Liver (tissue), 9 donors: Measurements from ENCODE around the gene DBI. TPM values are rescaled to one million over a fixed set of nuclear protein-coding genes. Genes with fewer than 3 reads are reported as not detected.

Source experiments
- DNase-seq: peaks from one replicate; pipeline ENCODE4 v3.0.0-alpha.2; 2017; ENCODE audit warnings: low spot score
- H3K27ac ChIP-seq, 2 donors: one replicate each; pipeline ENCODE4 v1.7.0; 2013; ENCODE audit warnings: inconsistent platforms in 2 of 2, low read length in 2 of 2, control low read depth in 1 of 2, low read depth in 1 of 2, mild to moderate bottlenecking in 1 of 2
- H3K27me3 ChIP-seq, 4 donors: one replicate each; pipeline versions ENCODE4 v1.6.1 to v1.7.0; 2013; ENCODE audit warnings: low read length in 3 of 4, inconsistent platforms in 1 of 4, mild to moderate bottlenecking in 1 of 4, moderate library complexity in 1 of 4; ENCODE audit not compliant: control insufficient read depth in 4 of 4, insufficient read depth in 4 of 4
- H3K36me3 ChIP-seq, 4 donors: one replicate each; pipeline versions ENCODE4 v1.6.1 to v1.7.0; 2013; ENCODE audit warnings: low read length in 3 of 4, mild to moderate bottlenecking in 3 of 4, low read depth in 1 of 4, moderate library complexity in 1 of 4; ENCODE audit not compliant: control insufficient read depth in 4 of 4, insufficient read depth in 3 of 4
- H3K4me1 ChIP-seq, 4 donors: one replicate each; pipeline versions ENCODE4 v1.6.1 to v1.7.0; 2013; ENCODE audit warnings: low read length in 3 of 4, mild to moderate bottlenecking in 3 of 4, moderate library complexity in 1 of 4; ENCODE audit not compliant: control insufficient read depth in 4 of 4, insufficient read depth in 4 of 4
- H3K4me3 ChIP-seq, 3 donors: one replicate each; pipeline versions ENCODE4 v1.6.1 to v1.7.0; 2013; ENCODE audit warnings: low read length in 3 of 3, control low read depth in 1 of 3, low read depth in 1 of 3, mild to moderate bottlenecking in 1 of 3
- H3K9ac ChIP-seq, 2 donors: one replicate each; pipeline ENCODE4 v1.7.0; 2013; ENCODE audit warnings: low read length in 2 of 2, mild to moderate bottlenecking in 2 of 2, moderate library complexity in 2 of 2, control low read depth in 1 of 2, low read depth in 1 of 2
- H3K9me3 ChIP-seq, 4 donors: one replicate each; pipeline versions ENCODE4 v1.6.1 to v1.7.0; 2013; ENCODE audit warnings: low read length in 3 of 4; ENCODE audit not compliant: control insufficient read depth in 4 of 4
- ATF3 ChIP-seq: IDR thresholded peaks from 2 replicates; pipeline ENCODE4 v1.6.1; 2016; ENCODE audit warnings: antibody characterized with exemption
- CTCF ChIP-seq: fragments of 150-350 bp; IDR thresholded peaks from 2 replicates; pipeline ENCODE4 v1.5.1; 2017; ENCODE audit warnings: improper control_type of control experiment, low read depth, low read length; ENCODE audit not compliant: missing input control
- EGR1 ChIP-seq, 2 donors: IDR thresholded peaks; 2 replicates each; pipeline ENCODE4 v1.6.1; 2016 to 2018; ENCODE audit warnings: antibody characterized with exemption in 2 of 2, low read depth in 2 of 2
- FOXA1 ChIP-seq: IDR thresholded peaks from 2 replicates; pipeline ENCODE4 v1.6.1; 2016; ENCODE audit warnings: antibody characterized with exemption
- FOXA2 ChIP-seq: IDR thresholded peaks from 2 replicates; pipeline ENCODE4 v1.6.1; 2016; ENCODE audit warnings: antibody characterized with exemption
- GABPA ChIP-seq, 2 donors: IDR thresholded peaks in 1 of 2; conservative IDR thresholded peaks in 1 of 2; 2 replicates each; pipeline ENCODE4 v1.6.1; 2016; ENCODE audit warnings: antibody characterized with exemption in 2 of 2, mild to moderate bottlenecking in 1 of 2, moderate library complexity in 1 of 2
- HNF4A ChIP-seq, 2 donors: conservative IDR thresholded peaks; 2 replicates each; pipeline ENCODE4 v1.6.1; 2016; ENCODE audit warnings: antibody characterized with exemption in 2 of 2, mild to moderate bottlenecking in 2 of 2
- HNF4G ChIP-seq: IDR thresholded peaks from 2 replicates; pipeline ENCODE4 v1.6.1; 2016; ENCODE audit warnings: antibody characterized with exemption
- JUND ChIP-seq, 2 donors: IDR thresholded peaks; 2 replicates each; pipeline ENCODE4 v1.6.1; 2016; ENCODE audit warnings: antibody characterized with exemption in 2 of 2
- MAX ChIP-seq: IDR thresholded peaks from 2 replicates; pipeline ENCODE4 v1.6.1; 2016; ENCODE audit warnings: antibody characterized with exemption
- NR2F2 ChIP-seq: IDR thresholded peaks from 2 replicates; pipeline ENCODE4 v1.6.1; 2016; ENCODE audit warnings: antibody characterized with exemption
- RAD21 ChIP-seq, 2 donors: IDR thresholded peaks; 2 replicates each; pipeline ENCODE4 v1.6.1; 2016; ENCODE audit warnings: antibody characterized with exemption in 2 of 2, mild to moderate bottlenecking in 2 of 2
- REST ChIP-seq: IDR thresholded peaks from 2 replicates; pipeline ENCODE4 v1.6.1; 2016; ENCODE audit warnings: antibody characterized with exemption, mild to moderate bottlenecking
- RXRA ChIP-seq, 2 donors: IDR thresholded peaks; 2 replicates each; pipeline ENCODE4 v1.6.1; 2017 to 2018; ENCODE audit warnings: antibody characterized with exemption in 2 of 2, mild to moderate bottlenecking in 1 of 2
- SP1 ChIP-seq: IDR thresholded peaks from 2 replicates; pipeline ENCODE4 v1.6.1; 2018; ENCODE audit warnings: antibody characterized with exemption, mild to moderate bottlenecking
- TAF1 ChIP-seq: conservative IDR thresholded peaks from 2 replicates; pipeline ENCODE4 v1.6.1; 2016; ENCODE audit warnings: antibody characterized with exemption, mild to moderate bottlenecking
- YY1 ChIP-seq: IDR thresholded peaks from 2 replicates; pipeline ENCODE4 v1.6.1; 2016; ENCODE audit warnings: antibody characterized with exemption, mild to moderate bottlenecking
- ZBTB33 ChIP-seq: IDR thresholded peaks from 2 replicates; pipeline ENCODE4 v1.6.1; 2016; ENCODE audit warnings: antibody characterized with exemption
- WGBS: extraction: QIAGEN DNeasy Blood & Tissue Kit; methylation state at CpG from one replicate; pipeline ENCODE4 v1.1.7; 2013; 5-methylcytosine and 5-hydroxymethylcytosine counted together
- polyA plus RNA-seq, 2 donors: library from polyadenylated mRNA; stranded (reverse) in 1 of 2; unstranded in 1 of 2; fragments of 200-250 nt in 1 of 2; fragments of >200 nt in 1 of 2; fragmentation: Nextera tagmentation in 1 of 2; extraction: Ambion mirVana in 1 of 2; gene quantifications; one replicate each; pipeline versions ENCODE4 v1.2.1 to v1.2.3, GENCODE V29; 2013 to 2015
- total RNA-seq, 2 donors: library from RNA; depleted of rRNA; stranded (reverse); fragments of >200 nt; gene quantifications; one replicate each; pipeline ENCODE4 v1.2.3, GENCODE V29; 2014
- donor health status: healthy.
- donor health status: healthy.
- donor health status: healthy.
- donor health status: healthy.
- donor health status: healthy.

Gene DBI
- total and polyA plus RNA-seq, 4 donors = 134 to 900 (median 356) TPM

GRCh38 chr2:119332953-119333352 is 33.8 kb upstream of the DBI start:
- no peak overlapping the region for H3K9ac ChIP-seq
- no peaks in the 10 kb centered on the region for H3K36me3 ChIP-seq
- peaks cover 0 to 2% (median 0%) of the 10 kb centered on the region in 4 donors for H3K4me1 ChIP-seq
- no peaks in the 10 kb centered on the region for H3K27me3 ChIP-seq
- WGBS = 91% methylated on average over 6 of the region's 6 CpGs
- H3K4me3 ChIP-seq = no peak overlapping the region
- TF ChIP-seq SP1 (no peak), CTCF (no peak), JUND (IDR thresholded peaks at IDR 0.05) (no peak), FOXA2 (no peak), GABPA (IDR thresholded peaks at IDR 0.05 in 1 of 2, conservative IDR thresholded peaks at IDR 0.05 in 1 of 2) (no peak), NR2F2 (no peak), MAX (no peak)
- H3K9me3 ChIP-seq = no peaks in the 10 kb centered on the region
- H3K27ac ChIP-seq = no peak overlapping the region
- DNase-seq = no peak

DNA sequence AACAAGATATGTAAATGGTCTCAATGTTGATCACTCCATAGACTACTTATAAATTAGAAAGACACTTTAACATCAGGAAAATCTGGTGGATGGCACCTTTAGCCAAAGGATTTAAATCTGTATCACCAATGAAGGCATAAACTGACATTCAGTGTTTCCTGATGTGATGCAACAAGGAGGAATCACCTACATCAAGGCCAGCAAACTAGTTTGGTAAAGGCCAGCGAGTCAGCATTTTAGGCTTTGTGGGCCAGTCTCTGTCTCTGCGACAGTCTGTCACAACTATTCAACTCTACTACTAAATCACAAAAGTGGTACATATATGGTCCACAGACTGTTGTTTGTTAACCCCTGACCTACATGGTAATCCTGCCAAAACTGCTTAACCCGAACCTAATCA is 33.4 kb upstream of the DBI start:
- TF ChIP-seq FOXA2 = no peak
- TF ChIP-seq SP1 = peak; percentile 22
- peak in 1 of 2 donors; percentile 24 for TF ChIP-seq RAD21 (IDR thresholded peaks at IDR 0.05)
- no peak for TF ChIP-seq CTCF
- TF ChIP-seq FOXA1 = no peak
- TF ChIP-seq NR2F2 = no peak
- TF ChIP-seq HNF4G = no peak
- TF ChIP-seq ATF3 = peak; percentile 41
- TF ChIP-seq YY1 = no peak
- no peak for TF ChIP-seq EGR1 (IDR thresholded peaks at IDR 0.05; ENCODE audit: low read depth in 2 of 2)
- TF ChIP-seq GABPA (IDR thresholded peaks at IDR 0.05 in 1 of 2, conservative IDR thresholded peaks at IDR 0.05 in 1 of 2) = no peak
- TF ChIP-seq ZBTB33 = no peak
- TF ChIP-seq HNF4A (conservative IDR thresholded peaks at IDR 0.05) = no peak
- no peak for TF ChIP-seq JUND (IDR thresholded peaks at IDR 0.05)
- no peak for TF ChIP-seq MAX
- TF ChIP-seq REST = no peak
- TF ChIP-seq TAF1 = no peak
- peak in 1 of 2 donors; percentile 30 for TF ChIP-seq RXRA (IDR thresholded peaks at IDR 0.05)
- Histone ChIP-seq H3K9me3 (no peaks in the 10 kb centered on the region), H3K27ac (no peak overlapping the region), H3K9ac (no peak overlapping the region), H3K27me3 (no peaks in the 10 kb centered on the region), H3K36me3 (no peaks in the 10 kb centered on the region), H3K4me3 (no peak overlapping the region), H3K4me1 (peaks cover 0 to 2% (median 0%) of the 10 kb centered on the region in 4 donors)
- 59% methylated on average over 3 of the region's 3 CpGs for WGBS
- no peak for DNase-seq
